GM12878 (cell line): ENCODE data around the gene CLASP2. TPM values are rescaled to one million over a fixed set of nuclear protein-coding genes. Genes with fewer than 3 reads are reported as not detected.

Experiments
- ATAC-seq: fragments of 200-7000 bp; cut with Tn5 transposase; 3 replicates; pipeline ENCODE4 v1.9.1; 2020; ENCODE audit warnings: mild to moderate bottlenecking, moderate library complexity
- BruUV-seq: library from RNA; stranded (reverse); fragments of 400-500 nt; replicated peaks from 2 replicates; lab custom pipeline; 2021; lab: Mats Ljungman, UMichigan
- CTCF ChIA-PET: fragments of 300-600 bp; sonication (Branson Sonifier 250); formaldehyde crosslinking; extraction: SDS; loops from one replicate; lab custom pipeline; 2021; ENCODE audit warnings: inconsistent platforms; lab: Yijun Ruan, JAX
- POLR2A ChIA-PET: fragments of 350-600 bp; formaldehyde crosslinking; extraction: SDS; loops from one replicate; lab custom pipeline; 2021; ENCODE audit warnings: inconsistent platforms; lab: Charles Lee
- RAD21 ChIA-PET: fragments of 300-600 bp; sonication (Branson Sonifier 250); formaldehyde crosslinking; loops from one replicate; lab custom pipeline; 2023; ENCODE audit warnings: antibody characterized with exemption; ENCODE audit not compliant: unreplicated experiment; lab: Charles Lee
- SMC1A ChIA-PET: fragments of 300-600 bp; sonication (Branson Sonifier 250); formaldehyde crosslinking; loops from one replicate; lab custom pipeline; 2023; ENCODE audit not compliant: unreplicated experiment, uncharacterized antibody; lab: Charles Lee
- DNase-seq: peaks from one replicate; pipeline ENCODE4 v3.0.0-alpha.2; 2011; ENCODE audit warnings: low read depth, low spot score
- FAIRE-seq: peaks from 3 replicates; lab custom pipeline; 2011; peaks lifted over from hg19 to GRCh38; lab: Jason Lieb, UNC
- H2AFZ ChIP-seq: 2 replicates; pipeline ENCODE4 v1.6.0; 2011; ENCODE audit warnings: low read depth, low read length, control low read depth; ENCODE audit not compliant: control insufficient read depth
- H3K27ac ChIP-seq: 2 replicates; pipeline ENCODE4 v1.5.1; 2011; ENCODE audit warnings: control low read depth; ENCODE audit not compliant: control insufficient read depth, insufficient read depth
- H3K27me3 ChIP-seq, 2 experiments: replicated peaks in 1 of 2; 2 replicates each; pipeline versions ENCODE4 v1.6.0 to v1.6.1; 2011; ENCODE audit warnings: low read length in 1 of 2; ENCODE audit not compliant: control insufficient read depth in 2 of 2, insufficient read depth in 2 of 2
- H3K36me3 ChIP-seq, 2 experiments: 2 replicates each; pipeline ENCODE4 v1.5.1; 2011; ENCODE audit warnings: low read length in 1 of 2; ENCODE audit not compliant: control insufficient read depth in 2 of 2, insufficient read depth in 2 of 2
- H3K4me1 ChIP-seq: 2 replicates; pipeline ENCODE4 v1.6.1; 2011; ENCODE audit warnings: mild to moderate bottlenecking, low read length, moderate library complexity, mixed read lengths; ENCODE audit not compliant: control insufficient read depth, insufficient read depth
- H3K4me2 ChIP-seq: 2 replicates; pipeline ENCODE4 v1.6.0; 2011; ENCODE audit warnings: control low read depth; ENCODE audit not compliant: control insufficient read depth, insufficient read depth
- H3K4me3 ChIP-seq: fragments of 200-600 bp; sonication (generic); 2 replicates; pipeline ENCODE4 v1.5.1; 2016
- H3K79me2 ChIP-seq: 2 replicates; pipeline ENCODE4 v1.6.0; 2011; ENCODE audit warnings: low read length; ENCODE audit not compliant: control insufficient read depth, insufficient read depth
- H3K9ac ChIP-seq: 2 replicates; pipeline ENCODE4 v1.8.0; 2011; ENCODE audit warnings: low read length, control low read depth, mixed read lengths; ENCODE audit not compliant: control insufficient read depth, insufficient read depth
- H3K9me3 ChIP-seq: replicated peaks from 3 replicates; pipeline ENCODE4 v1.5.1; 2011; ENCODE audit warnings: mild to moderate bottlenecking, low read length; ENCODE audit not compliant: control insufficient read depth, insufficient read depth
- H4K20me1 ChIP-seq: 2 replicates; pipeline ENCODE4 v1.6.0; 2011; ENCODE audit not compliant: control insufficient read depth, insufficient read depth
- HDGF ChIP-seq: fragments of 450-650 bp; IDR thresholded peaks from 2 replicates; pipeline ENCODE4 v1.6.1; 2016; ENCODE audit warnings: antibody characterized with exemption
- NFYA ChIP-seq: IDR thresholded peaks from 2 replicates; pipeline ENCODE4 v1.6.1; 2011; ENCODE audit warnings: low read depth, mild to moderate bottlenecking, low read length, improper control_type of control experiment, borderline replicate concordance
- NFYB ChIP-seq: IDR thresholded peaks from 2 replicates; pipeline ENCODE4 v1.6.1; 2011; ENCODE audit warnings: low read depth, mild to moderate bottlenecking, low read length, improper control_type of control experiment, moderate library complexity; ENCODE audit not compliant: insufficient read depth
- NR2C1 ChIP-seq: fragments of 450-650 bp; IDR thresholded peaks from 2 replicates; pipeline ENCODE4 v1.6.1; 2017; ENCODE audit warnings: antibody characterized with exemption, mild to moderate bottlenecking, moderate library complexity
- NRF1 ChIP-seq: conservative IDR thresholded peaks from 2 replicates; pipeline ENCODE4 v1.6.1; 2011; ENCODE audit warnings: mild to moderate bottlenecking, low read depth, low read length, improper control_type of control experiment
- POLR2AphosphoS5 ChIP-seq: IDR thresholded peaks from 2 replicates; pipeline ENCODE4 v1.6.1; 2011; ENCODE audit warnings: mild to moderate bottlenecking, low read length, inconsistent platforms
- SMAD1 ChIP-seq: fragments of 450-650 bp; IDR thresholded peaks from 2 replicates; pipeline ENCODE4 v1.6.1; 2018; ENCODE audit warnings: mild to moderate bottlenecking, low read depth; ENCODE audit not compliant: partially characterized antibody
- SP1 ChIP-seq: IDR thresholded peaks from one replicate; pipeline ENCODE4 v1.6.1; 2011; ENCODE audit warnings: low read depth, low read length
- SUZ12 ChIP-seq: fragments of 200-600 bp; sonication (generic); IDR thresholded peaks from one replicate; pipeline ENCODE4 v1.6.1; 2018; ENCODE audit warnings: antibody characterized with exemption, mild to moderate bottlenecking; ENCODE audit not compliant: unreplicated experiment
- YY1 ChIP-seq: IDR thresholded peaks from 2 replicates; pipeline ENCODE4 v1.6.1; 2011; ENCODE audit warnings: low read depth, mild to moderate bottlenecking, low read length
- ZNF274 ChIP-seq: IDR thresholded peaks from one replicate; pipeline ENCODE4 v1.8.0; 2011; ENCODE audit not compliant: insufficient read length, insufficient read depth
- ZNF622 ChIP-seq: fragments of 450-650 bp; IDR thresholded peaks from 2 replicates; pipeline ENCODE4 v1.6.1; 2017; ENCODE audit warnings: mild to moderate bottlenecking, inconsistent platforms
- WGBS: methylation state at CpG from one replicate; pipeline ENCODE4 v1.1.6; 2016; ENCODE audit warnings: low lambda C conversion rate; ENCODE audit not compliant: insufficient replicate concordance, insufficient coverage; ENCODE audit errors: missing lambda C conversion rate; 5-methylcytosine and 5-hydroxymethylcytosine counted together
- in situ Hi-C: fragments of 300-500 bp; cut with MboI; formaldehyde crosslinking; loops from 9 replicates; pipeline ENCODE4 v1.14.3; 2018; ENCODE audit warnings: mixed read lengths
- intact Hi-C: fragments of 100-400 bp; cut with micrococcal nuclease; formaldehyde crosslinking; loops from one replicate; pipeline ENCODE4 v1.14.2; 2022; ENCODE audit not compliant: unreplicated experiment
- polyA plus RNA-seq, 11 experiments: library from polyadenylated mRNA; depleted of rRNA in 4 of 11; unstranded in 6 of 11; stranded (reverse) in 5 of 11; fragments of >200 nt; fragmentation: Nextera tagmentation in 4 of 11; fragmentation: Illumina TruSeq in 1 of 11; extraction: Ambion mirVana in 4 of 11; extraction: Trizol in 1 of 11; gene quantifications; 1 replicate in 1 of 11; 2 replicates in 10 of 11; pipeline versions ENCODE4 v1.2.1 to v1.2.3, GENCODE V29; 2011 to 2016; ENCODE audit warnings: inconsistent platforms in 2 of 11, missing spikeins in 2 of 11, low read depth in 1 of 11
- total RNA-seq, 4 experiments: library from RNA; depleted of rRNA in 3 of 4; stranded (reverse); fragments of >200 nt in 3 of 4; fragmentation: Illumina TruSeq in 1 of 4; extraction: Trizol in 1 of 4; gene quantifications; 2 replicates each; pipeline versions ENCODE4 v1.2.1 to v1.2.3, GENCODE V29; 2013 to 2021
- TF ChIP-seq, protein P1 (sequence below): fragments of 450-650 bp; IDR thresholded peaks from 2 replicates; pipeline ENCODE4 v1.6.1; 2017; ENCODE audit warnings: antibody characterized with exemption, mild to moderate bottlenecking, moderate library complexity
- TF ChIP-seq, protein P2 (sequence below): fragments of 450-650 bp; IDR thresholded peaks from 2 replicates; pipeline ENCODE4 v1.6.1; 2018; ENCODE audit warnings: borderline replicate concordance, mild to moderate bottlenecking; ENCODE audit not compliant: partially characterized antibody
- TF ChIP-seq, protein P3 (sequence below): IDR thresholded peaks from 2 replicates; pipeline ENCODE4 v1.6.1; 2011; ENCODE audit warnings: mild to moderate bottlenecking, low read depth, low read length, moderate library complexity; ENCODE audit not compliant: insufficient replicate concordance
- TF ChIP-seq, protein P4 (sequence below): fragments of 450-650 bp; IDR thresholded peaks from 2 replicates; pipeline ENCODE4 v1.6.1; 2014; ENCODE audit warnings: mild to moderate bottlenecking

The CLASP2 gene
- total and polyA plus RNA-seq, 10 of the 15 experiments (the other 5 are each of a cell fraction or from before 2014, with no cell fraction given) = 4.0 to 38.3 (median 26.8) TPM

DNA sequence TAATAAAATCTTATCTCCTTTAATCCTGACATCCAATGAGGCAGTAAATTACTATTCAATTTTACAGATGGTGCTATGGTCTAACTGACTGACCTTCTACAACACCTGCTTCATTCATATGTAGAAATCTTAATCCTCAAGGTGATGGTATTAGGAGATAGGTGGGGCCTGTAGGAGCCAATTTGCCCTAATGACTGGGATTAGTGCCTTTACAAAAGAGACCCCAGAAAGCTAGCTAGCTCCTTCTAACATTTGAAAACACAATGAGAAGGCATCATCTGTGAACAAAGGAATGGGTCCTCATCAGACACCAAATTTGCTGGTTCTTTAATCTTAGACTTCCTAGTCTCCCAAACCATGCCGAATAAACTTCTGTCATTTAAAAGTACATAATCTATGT is 140.5 kb downstream of the CLASP2 start (continued):
- TF ChIP-seq NFYB (no peak), SP1 (no peak), NR2C1 (no peak), ZNF622 (no peak), NFYA (no peak), HDGF (no peak), ZNF274 (no peak)
- TF ChIP-seq, protein P1, sequence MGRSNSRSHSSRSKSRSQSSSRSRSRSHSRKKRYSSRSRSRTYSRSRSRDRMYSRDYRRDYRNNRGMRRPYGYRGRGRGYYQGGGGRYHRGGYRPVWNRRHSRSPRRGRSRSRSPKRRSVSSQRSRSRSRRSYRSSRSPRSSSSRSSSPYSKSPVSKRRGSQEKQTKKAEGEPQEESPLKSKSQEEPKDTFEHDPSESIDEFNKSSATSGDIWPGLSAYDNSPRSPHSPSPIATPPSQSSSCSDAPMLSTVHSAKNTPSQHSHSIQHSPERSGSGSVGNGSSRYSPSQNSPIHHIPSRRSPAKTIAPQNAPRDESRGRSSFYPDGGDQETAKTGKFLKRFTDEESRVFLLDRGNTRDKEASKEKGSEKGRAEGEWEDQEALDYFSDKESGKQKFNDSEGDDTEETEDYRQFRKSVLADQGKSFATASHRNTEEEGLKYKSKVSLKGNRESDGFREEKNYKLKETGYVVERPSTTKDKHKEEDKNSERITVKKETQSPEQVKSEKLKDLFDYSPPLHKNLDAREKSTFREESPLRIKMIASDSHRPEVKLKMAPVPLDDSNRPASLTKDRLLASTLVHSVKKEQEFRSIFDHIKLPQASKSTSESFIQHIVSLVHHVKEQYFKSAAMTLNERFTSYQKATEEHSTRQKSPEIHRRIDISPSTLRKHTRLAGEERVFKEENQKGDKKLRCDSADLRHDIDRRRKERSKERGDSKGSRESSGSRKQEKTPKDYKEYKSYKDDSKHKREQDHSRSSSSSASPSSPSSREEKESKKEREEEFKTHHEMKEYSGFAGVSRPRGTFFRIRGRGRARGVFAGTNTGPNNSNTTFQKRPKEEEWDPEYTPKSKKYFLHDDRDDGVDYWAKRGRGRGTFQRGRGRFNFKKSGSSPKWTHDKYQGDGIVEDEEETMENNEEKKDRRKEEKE = no peak

DNA sequence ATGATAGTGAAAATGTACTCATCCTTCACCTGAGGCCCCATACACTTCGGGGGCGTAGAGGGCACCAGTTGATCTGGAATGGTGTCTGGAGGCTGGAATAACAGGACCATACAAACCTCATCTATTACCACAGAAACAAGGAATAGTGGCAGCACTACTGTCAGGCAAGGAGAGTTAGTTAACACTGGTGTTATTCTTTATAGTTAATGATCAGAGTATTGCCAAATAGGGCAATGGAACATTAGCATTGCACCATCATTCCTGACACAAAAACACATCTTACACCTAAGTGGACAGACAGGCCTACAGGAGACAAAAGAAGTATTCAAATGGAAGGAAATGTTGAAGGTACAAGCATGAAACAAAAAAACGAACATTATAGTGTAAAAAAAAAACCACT is 140.9 kb downstream of the CLASP2 start:
- H3K27ac ChIP-seq = no peak overlapping the region
- peaks cover 0 to 15% of the 10 kb centered on the region in 2 experiments; a peak in 1 of 4 replicates for H3K36me3 ChIP-seq
- no peaks in the 10 kb centered on the region for H4K20me1 ChIP-seq
- DNase-seq (no peak), FAIRE-seq (no peak), ATAC-seq (no peak)
- in situ Hi-C loops (no loop called here), intact Hi-C loops (no loop called here)
- no peak overlapping the region for H2AFZ ChIP-seq
- H3K4me2 ChIP-seq = no peak overlapping the region
- POLR2A ChIA-PET = no interaction called here
- SMC1A ChIA-PET = no interaction called here
- no TSS peak for BruUV-seq
- H3K27me3 ChIP-seq = no peaks in the 10 kb centered on the region
- RAD21 ChIA-PET = no interaction called here
- H3K79me2 ChIP-seq = no peaks in the 10 kb centered on the region
- no peaks in the 10 kb centered on the region for H3K9me3 ChIP-seq
- peaks cover 3% of the 10 kb centered on the region; the same call in 1 of the 2 replicates for H3K4me1 ChIP-seq
- H3K4me3 ChIP-seq = no peak overlapping the region
- CTCF ChIA-PET = no interaction called here
- WGBS = 95% methylated on average over 3 of the region's 3 CpGs
- H3K9ac ChIP-seq = no peak overlapping the region
- TF ChIP-seq SMAD1 (no peak), NRF1 (no peak), YY1 (no peak), SUZ12 (no peak), POLR2AphosphoS5 (no peak)
- TF ChIP-seq, protein P2, sequence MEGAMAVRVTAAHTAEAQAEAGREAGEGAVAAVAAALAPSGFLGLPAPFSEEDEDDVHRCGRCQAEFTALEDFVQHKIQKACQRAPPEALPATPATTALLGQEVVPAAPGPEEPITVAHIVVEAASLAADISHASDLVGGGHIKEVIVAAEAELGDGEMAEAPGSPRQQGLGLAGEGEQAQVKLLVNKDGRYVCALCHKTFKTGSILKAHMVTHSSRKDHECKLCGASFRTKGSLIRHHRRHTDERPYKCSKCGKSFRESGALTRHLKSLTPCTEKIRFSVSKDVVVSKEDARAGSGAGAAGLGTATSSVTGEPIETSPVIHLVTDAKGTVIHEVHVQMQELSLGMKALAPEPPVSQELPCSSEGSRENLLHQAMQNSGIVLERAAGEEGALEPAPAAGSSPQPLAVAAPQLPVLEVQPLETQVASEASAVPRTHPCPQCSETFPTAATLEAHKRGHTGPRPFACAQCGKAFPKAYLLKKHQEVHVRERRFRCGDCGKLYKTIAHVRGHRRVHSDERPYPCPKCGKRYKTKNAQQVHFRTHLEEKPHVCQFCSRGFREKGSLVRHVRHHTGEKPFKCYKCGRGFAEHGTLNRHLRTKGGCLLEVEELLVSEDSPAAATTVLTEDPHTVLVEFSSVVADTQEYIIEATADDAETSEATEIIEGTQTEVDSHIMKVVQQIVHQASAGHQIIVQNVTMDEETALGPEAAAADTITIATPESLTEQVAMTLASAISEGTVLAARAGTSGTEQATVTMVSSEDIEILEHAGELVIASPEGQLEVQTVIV = no peak
- TF ChIP-seq, protein P3, sequence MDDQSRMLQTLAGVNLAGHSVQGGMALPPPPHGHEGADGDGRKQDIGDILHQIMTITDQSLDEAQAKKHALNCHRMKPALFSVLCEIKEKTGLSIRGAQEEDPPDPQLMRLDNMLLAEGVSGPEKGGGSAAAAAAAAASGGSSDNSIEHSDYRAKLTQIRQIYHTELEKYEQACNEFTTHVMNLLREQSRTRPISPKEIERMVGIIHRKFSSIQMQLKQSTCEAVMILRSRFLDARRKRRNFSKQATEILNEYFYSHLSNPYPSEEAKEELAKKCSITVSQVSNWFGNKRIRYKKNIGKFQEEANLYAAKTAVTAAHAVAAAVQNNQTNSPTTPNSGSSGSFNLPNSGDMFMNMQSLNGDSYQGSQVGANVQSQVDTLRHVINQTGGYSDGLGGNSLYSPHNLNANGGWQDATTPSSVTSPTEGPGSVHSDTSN = no peak
- TF ChIP-seq, protein P4, sequence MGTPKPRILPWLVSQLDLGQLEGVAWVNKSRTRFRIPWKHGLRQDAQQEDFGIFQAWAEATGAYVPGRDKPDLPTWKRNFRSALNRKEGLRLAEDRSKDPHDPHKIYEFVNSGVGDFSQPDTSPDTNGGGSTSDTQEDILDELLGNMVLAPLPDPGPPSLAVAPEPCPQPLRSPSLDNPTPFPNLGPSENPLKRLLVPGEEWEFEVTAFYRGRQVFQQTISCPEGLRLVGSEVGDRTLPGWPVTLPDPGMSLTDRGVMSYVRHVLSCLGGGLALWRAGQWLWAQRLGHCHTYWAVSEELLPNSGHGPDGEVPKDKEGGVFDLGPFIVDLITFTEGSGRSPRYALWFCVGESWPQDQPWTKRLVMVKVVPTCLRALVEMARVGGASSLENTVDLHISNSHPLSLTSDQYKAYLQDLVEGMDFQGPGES = no peak
